WI38 (cell line): ENCODE measurements around the gene NDUFAF8.

Experiments
- H3K4me3 ChIP-seq: 2 replicates; pipeline ENCODE4 v1.5.1; 2011; ENCODE audit warnings: low read depth, mild to moderate bottlenecking, control low read depth, low read length
- TF ChIP-seq, protein P1 (sequence below): IDR thresholded peaks from 2 replicates; pipeline ENCODE4 v1.5.1; 2012; ENCODE audit warnings: low read depth, mild to moderate bottlenecking, control low read depth, low read length

Gene NDUFAF8

DNA sequence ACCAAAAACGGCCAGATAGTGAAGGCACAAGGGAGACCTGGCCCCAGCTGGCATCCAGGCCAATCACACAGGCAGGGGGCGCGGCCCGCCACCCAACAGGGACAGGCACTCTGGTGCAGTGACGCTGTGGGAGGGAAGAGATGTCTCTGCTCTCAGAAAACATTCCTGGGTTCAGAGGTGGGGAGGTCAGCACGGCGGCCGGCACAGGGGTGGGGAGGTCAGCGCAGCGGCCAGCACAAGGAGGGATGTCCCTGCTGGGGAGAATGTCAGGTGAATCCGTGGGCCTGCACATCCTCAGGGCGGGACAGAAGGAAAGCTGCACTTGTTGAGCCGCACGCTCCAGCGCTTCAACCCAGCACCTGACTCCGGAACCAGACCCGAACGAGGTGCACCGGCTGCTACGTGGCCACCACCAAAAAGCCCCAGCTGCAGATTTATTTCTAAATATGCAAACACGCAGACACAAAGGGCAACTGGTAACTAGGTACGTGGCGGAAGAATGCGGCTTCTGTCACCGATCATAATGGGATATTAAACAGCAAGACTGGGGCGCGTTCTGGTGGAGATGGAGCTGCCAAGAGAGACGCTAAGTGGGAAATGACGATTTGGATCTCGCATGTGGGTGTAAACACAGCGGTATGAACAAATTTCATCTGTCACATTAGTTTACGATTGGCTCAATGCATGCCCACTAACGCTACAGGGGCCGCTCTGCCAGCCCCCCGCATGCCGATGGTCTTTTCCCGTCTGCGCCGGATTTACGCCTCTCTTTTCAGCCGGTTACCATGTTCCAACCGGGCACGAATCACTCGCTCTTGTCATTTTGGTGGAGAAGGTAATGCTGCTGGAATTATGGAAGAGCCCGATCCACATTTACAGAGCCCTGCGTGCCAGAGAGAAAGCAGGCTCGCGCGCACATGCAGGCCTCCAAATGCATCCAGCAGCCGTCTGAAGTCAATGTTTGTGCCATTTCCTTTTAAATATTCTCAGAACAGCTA lies 40.5 kb downstream of the NDUFAF8 start:
- no peak overlapping the region for H3K4me3 ChIP-seq
- TF ChIP-seq, protein P1, sequence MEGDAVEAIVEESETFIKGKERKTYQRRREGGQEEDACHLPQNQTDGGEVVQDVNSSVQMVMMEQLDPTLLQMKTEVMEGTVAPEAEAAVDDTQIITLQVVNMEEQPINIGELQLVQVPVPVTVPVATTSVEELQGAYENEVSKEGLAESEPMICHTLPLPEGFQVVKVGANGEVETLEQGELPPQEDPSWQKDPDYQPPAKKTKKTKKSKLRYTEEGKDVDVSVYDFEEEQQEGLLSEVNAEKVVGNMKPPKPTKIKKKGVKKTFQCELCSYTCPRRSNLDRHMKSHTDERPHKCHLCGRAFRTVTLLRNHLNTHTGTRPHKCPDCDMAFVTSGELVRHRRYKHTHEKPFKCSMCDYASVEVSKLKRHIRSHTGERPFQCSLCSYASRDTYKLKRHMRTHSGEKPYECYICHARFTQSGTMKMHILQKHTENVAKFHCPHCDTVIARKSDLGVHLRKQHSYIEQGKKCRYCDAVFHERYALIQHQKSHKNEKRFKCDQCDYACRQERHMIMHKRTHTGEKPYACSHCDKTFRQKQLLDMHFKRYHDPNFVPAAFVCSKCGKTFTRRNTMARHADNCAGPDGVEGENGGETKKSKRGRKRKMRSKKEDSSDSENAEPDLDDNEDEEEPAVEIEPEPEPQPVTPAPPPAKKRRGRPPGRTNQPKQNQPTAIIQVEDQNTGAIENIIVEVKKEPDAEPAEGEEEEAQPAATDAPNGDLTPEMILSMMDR: no peak

DNA sequence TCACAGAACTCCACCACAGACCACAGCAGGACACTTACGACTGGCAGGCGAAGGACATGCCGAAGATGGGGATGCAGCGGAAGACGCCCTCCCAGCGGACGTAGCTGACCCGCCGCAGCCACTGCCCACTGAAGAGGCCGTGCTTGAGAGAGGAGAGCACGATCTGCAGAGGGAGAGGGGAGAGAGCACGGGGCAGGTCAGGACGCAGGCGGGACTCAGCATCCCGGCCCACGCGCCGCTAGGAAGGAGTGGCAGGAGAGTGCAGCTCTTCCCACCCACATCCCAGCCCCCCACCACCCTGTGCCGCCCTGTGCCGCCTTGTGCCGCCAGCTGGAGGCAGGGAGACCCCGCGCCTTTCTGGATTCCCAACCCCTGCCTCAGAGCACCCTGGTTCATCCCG lies 41.5 kb downstream of the NDUFAF8 start:
- no peak overlapping the region for H3K4me3 ChIP-seq
- TF ChIP-seq, protein P1: no peak

DNA sequence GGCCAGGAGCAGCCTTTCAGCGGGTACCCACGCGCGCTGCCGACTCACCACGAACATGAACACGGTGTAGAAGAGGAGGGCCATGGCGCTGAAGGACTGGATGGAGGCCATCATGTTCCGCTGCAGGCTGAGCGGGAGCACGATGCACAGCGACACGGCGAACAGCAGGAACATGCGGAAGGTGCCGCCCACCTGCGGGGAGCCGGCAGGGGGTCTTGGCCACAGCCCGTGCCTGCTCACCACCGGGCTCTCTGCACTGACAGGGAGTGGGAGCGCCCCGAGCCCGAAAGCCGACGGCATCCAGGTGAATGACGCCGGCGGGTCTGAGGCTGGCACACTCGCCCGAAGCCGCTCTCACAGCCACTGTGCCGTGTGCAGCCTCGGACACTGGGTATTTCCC lies 43.0 kb downstream of the NDUFAF8 start:
- TF ChIP-seq, protein P1: no peak
- H3K4me3 ChIP-seq: no peak overlapping the region

DNA sequence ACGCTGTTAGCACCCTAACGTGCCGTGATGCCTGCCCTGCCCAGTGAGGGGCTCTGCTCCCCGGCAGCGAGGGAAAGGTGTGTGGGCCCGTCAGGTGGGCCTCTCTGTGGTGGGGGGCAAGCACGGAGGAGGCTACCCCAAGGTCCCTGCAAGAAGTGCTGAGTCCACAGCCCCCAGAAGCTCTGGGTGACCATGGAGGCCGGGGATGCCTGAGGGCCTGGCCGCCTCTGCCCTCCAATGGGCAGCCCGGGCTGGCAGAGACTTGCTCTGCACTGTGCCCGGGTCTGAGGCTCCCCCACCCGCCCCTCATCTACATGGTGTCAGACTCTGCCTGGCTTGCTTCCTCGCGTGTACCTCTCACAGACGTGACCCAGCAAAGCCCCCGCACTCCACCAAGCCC lies 43.8 kb downstream of the NDUFAF8 start:
- TF ChIP-seq, protein P1: no peak
- H3K4me3 ChIP-seq: no peak overlapping the region

DNA sequence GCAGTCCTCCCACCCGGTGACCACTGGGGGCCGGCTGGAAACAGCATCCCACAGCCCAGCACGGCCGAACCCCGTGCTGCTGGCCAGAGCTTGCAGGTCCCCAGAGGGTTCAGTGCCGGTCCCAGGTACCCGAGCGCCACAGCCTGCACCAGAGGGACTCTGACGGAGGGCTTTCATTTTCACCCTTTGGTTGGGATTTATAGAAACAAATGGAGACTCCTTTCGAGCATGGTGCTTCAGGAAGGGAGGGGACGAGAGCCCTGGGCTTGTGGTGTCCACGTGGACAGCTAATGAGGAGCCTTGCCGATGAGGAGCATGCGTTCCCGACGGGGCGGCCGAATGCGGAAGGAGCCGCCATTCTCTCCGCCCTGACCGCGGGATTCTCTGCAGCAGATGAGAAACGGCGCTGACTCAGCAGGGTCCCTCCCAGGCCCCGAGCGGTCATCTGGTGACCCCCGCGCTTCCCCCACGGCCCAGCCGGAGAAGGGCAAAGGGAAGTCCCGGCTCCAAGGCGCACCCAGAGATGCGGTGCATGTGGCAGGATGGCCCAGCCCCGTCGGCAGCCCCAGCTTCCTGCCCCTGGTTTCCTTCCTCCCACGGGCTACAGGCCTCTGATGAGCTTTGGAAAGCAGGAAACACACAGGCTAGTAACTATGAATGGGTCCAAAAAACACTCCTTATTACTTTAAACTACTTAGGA lies 46.2 kb downstream of the NDUFAF8 start:
- TF ChIP-seq, protein P1: no peak
- no peak overlapping the region for H3K4me3 ChIP-seq

DNA sequence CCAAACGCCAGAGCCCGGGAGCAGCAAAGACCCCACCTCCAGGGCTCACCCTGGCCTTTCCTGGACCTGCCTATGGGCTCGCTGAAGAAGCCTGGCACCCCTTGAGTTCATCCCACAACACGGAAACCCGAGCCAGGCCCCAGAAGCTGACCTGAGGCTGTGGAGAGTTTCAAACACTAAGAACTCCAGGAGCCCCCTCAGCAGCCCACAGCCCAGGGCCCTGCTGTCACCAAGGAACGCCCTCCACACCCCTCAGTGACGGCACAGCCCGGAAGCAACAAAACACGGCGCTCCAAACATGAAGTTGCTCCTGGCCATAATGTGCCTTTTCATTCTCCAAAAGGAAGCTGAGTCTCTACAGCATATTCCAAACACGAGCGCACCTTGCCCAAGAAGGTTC lies 46.8 kb downstream of the NDUFAF8 start:
- no peak overlapping the region for H3K4me3 ChIP-seq
- TF ChIP-seq, protein P1: no peak

DNA sequence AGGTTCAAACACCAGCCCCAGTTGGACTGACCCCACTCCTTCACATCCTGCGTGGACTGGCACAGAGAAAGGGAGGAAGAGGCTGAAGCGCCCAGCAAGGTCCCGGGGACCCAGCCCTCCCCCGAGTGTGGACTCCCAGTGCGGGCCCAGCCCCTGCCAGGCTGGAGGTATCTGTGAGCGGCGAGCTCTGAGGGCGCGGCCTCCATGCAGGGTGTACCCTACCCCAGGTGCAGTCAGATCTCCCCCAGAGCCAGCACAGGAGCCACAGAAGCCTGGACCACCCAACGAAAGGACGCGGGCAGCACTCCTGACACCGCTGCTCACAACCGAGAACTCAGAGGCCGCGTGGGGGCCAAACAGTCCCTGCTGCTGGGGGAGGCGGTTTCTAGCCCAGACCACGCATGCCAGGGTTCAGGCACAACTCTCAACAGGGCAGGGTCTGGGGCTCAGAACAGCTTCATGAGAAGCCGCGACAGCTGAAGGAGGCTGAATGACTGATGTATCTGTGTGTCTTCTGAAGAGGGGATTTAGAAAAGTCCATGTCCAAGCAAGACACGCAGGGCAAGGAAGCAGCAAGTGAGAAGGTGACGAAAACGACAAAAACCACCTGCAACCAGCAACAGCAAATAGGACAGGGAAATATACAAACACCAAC lies 47.5 kb downstream of the NDUFAF8 start:
- TF ChIP-seq, protein P1: no peak
- H3K4me3 ChIP-seq: no peak overlapping the region
